Right kidney (tissue), 9 donors: ENCODE measurements around the gene CTDSP1.

Experiments
- DNase-seq: peaks from one replicate; pipeline ENCODE4 v3.0.0-alpha.2; 2016
- long read RNA-seq, 8 donors: transcript quantifications; one replicate each; lab custom pipeline, GENCODE V29; 2026

The CTDSP1 gene
- long read RNA-seq, donor 1, transcript CTDSP1-201 (7 exons, 2,638 nt) = major isoform, 13 of 73 reads
- long read RNA-seq, donor 1, transcript CTDSP1-214 (6 exons, 998 nt) = minor isoform, 5 of 73 reads
- long read RNA-seq, donor 1, partial matches to known transcripts = 18 of 73 reads
- long read RNA-seq, donor 1, other reads (novel, unspliced or antisense) = 36 of 73 reads
- long read RNA-seq, donor 2, transcript CTDSP1-201 (7 exons, 2,638 nt) = major isoform, 13 of 148 reads
- long read RNA-seq, donor 2, partial matches to known transcripts = 106 of 148 reads
- long read RNA-seq, donor 2, other reads (novel, unspliced or antisense) = 26 of 148 reads
- long read RNA-seq, donor 3, transcript CTDSP1-201 (7 exons, 2,638 nt) = major isoform, 6 of 23 reads
- long read RNA-seq, donor 3, partial matches to known transcripts = 0 of 23 reads
- long read RNA-seq, donor 3, other reads (novel, unspliced or antisense) = 17 of 23 reads
- long read RNA-seq, donor 4, transcript CTDSP1-201 (7 exons, 2,638 nt) = major isoform, 19 of 197 reads
- long read RNA-seq, donor 4, partial matches to known transcripts = 175 of 197 reads
- long read RNA-seq, donor 4, other reads (novel, unspliced or antisense) = 0 of 197 reads
- long read RNA-seq, donor 5, transcript CTDSP1-201 (7 exons, 2,638 nt) = major isoform, 12 of 140 reads
- long read RNA-seq, donor 5, partial matches to known transcripts = 98 of 140 reads
- long read RNA-seq, donor 5, other reads (novel, unspliced or antisense) = 26 of 140 reads
- long read RNA-seq, donor 6, transcript CTDSP1-201 (7 exons, 2,638 nt) = major isoform, 13 of 78 reads
- long read RNA-seq, donor 6, partial matches to known transcripts = 34 of 78 reads
- long read RNA-seq, donor 6, other reads (novel, unspliced or antisense) = 29 of 78 reads
- long read RNA-seq, donor 7, transcript CTDSP1-201 (7 exons, 2,638 nt) = major isoform, 24 of 103 reads
- long read RNA-seq, donor 7, transcript CTDSP1-214 (6 exons, 998 nt) = minor isoform, 5 of 103 reads
- long read RNA-seq, donor 7, partial matches to known transcripts = 70 of 103 reads
- long read RNA-seq, donor 7, other reads (novel, unspliced or antisense) = 0 of 103 reads
- long read RNA-seq, donor 8, transcript CTDSP1-201 (7 exons, 2,638 nt) = major isoform, 19 of 61 reads
- long read RNA-seq, donor 8, partial matches to known transcripts = 5 of 61 reads
- long read RNA-seq, donor 8, other reads (novel, unspliced or antisense) = 34 of 61 reads

GRCh38 chr2:218399391-218400166, at the start of gene CTDSP1:
TSS of gene CTDSP1 (plus strand) at chr2:218399868. CDS start at chr2:218400091, 223 bp downstream.
- peak; percentile 96 for DNase-seq

DNA sequence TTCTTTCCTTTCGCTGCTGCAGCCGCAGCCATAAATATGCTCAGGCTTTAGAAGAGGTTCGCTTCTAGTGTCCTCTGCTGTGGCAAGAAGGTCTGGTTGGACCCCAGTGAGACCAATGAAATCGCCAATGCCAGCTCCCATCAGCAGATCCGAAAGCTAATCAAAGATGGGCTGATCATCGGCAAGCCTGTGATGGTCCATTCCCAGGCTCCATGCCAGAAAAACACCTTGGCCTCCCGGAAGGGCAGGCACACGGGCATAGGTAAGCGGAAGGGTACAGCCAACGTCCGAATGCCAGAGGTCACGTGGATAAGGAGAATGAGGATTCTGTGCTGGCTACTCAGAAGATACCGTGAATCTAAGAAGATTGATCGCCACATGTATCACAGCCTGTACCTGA, 45.6 kb upstream of the CTDSP1 start:
- DNase-seq = no peak

- DNase-seq = no peak
Observed at GRCh38 chr2:218354850-218355443, 44.7 kb upstream of the CTDSP1 start.

GRCh38 chr2:218357236-218358177, 42.2 kb upstream of the CTDSP1 start:
- DNase-seq = peak; percentile 60

DNA sequence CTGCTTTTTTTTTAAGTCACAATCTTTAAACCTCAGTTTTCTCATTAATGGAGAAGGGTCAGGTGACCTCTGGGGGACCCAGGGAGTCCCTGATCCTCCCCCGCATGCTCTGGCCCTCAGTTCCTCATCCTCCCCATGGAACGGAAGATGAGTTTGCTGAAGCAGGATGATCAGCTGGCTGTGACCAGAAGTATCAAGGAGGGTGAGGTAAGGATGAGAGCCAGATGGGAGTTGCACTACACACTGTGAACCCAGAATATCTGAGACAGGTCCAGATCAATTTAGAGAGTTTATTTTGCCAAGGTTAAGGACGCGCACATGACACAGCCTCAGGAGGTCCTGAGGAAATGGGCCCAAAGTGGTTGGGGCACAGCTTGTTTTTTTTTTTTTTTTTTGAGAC, 39.2 kb upstream of the CTDSP1 start:
- DNase-seq = no peak

- DNase-seq = no peak
Observed at GRCh38 chr2:218362606-218363005, 37.1 kb upstream of the CTDSP1 start.

GRCh38 chr2:218363736-218364135, 35.9 kb upstream of the CTDSP1 start:
- no peak for DNase-seq

GRCh38 chr2:218364196-218364595, 35.5 kb upstream of the CTDSP1 start:
- DNase-seq = no peak

DNA sequence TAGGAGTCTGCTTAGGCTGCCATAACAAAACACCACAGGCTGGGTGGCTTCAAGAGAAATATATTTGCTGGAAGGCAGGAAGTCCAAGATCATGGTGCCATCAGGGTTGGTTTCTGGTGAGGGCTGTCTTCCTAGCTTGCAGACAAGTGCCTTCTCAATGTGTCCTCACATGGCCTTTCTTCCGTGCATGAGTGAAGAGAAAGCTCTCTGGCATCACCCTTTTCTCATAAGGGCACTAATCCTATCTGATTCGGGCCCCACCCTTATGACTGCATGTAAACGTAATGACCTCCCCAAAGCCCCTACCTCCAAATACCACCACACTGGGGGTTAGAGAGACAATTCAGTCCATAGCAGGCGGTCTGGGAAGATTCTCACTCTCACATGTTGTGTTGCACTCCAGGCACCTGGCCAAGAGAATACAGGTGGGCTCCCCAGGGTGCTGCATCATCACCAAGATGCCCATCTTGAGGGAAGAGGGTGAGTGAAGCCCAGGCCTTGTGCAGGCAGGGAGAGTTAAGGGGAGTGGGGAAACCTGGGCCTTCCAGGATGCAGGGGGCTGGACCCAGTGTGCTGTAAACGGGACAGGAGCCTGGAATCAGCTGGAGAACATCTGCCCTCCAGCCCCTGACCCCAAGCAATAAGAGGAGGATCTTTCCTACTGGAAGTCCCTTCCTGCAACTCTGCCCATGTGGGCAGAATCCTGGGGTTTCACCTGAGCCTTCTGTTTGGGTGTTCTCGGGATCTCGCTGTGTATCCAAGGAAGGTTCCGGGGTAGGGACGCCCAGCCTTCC, 32.9 kb upstream of the CTDSP1 start:
- no peak for DNase-seq

GRCh38 chr2:218367415-218368149, 32.1 kb upstream of the CTDSP1 start:
- DNase-seq = peak; percentile 86

DNA sequence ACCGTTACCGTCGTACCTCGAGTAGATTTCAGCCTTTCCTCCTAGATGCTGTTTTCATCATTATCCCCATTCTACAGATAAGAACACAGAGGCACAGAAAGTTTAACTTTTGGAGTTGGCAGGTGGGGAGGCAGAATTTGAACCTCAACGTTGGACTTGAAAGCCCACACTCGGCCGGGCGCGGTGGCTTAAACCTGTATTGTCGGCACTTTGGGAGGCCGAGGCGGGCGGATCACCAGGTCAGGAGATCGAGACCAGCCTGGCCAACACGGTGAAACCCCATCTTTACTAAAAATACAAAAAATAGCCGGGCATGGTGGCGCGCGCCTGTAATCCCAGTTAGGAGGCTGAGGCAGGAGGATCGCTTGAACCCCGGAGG, 31.5 kb upstream of the CTDSP1 start:
- DNase-seq = no peak

GRCh38 chr2:218368621-218369153, 31.0 kb upstream of the CTDSP1 start:
- DNase-seq = no peak

- no peak for DNase-seq
Observed at GRCh38 chr2:218369330-218369729, 30.3 kb upstream of the CTDSP1 start.

GRCh38 chr2:218370410-218371063, 29.1 kb upstream of the CTDSP1 start:
- DNase-seq = no peak

GRCh38 chr2:218371983-218372350, 27.7 kb upstream of the CTDSP1 start:
- no peak for DNase-seq

- DNase-seq = no peak
Observed at GRCh38 chr2:218374795-218375194, 24.9 kb upstream of the CTDSP1 start.

DNA sequence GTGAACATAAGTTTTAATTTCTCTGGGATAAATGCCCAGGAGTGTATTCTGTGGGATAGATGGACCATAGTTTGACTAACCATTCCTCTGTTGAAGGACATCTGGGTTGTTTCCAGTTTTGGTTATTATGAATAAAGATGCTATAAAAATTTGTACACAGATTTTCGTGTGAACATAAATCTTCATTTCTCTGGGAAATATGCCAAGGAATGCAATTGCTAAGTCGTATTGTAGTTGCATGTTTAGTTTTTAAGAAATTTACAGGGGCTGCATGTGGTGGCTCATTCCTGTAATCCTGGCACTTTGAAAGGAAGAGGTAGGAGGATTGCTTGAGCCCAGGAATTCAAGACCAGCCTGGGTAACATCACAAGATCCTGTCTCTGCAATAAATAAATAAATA, 24.5 kb upstream of the CTDSP1 start:
- DNase-seq = no peak

- DNase-seq = no peak
Observed at GRCh38 chr2:218378053-218378452, 21.6 kb upstream of the CTDSP1 start.
